H9 (cell line): ENCODE data around the gene USP21. TPM values are rescaled to one million over a fixed set of nuclear protein-coding genes. Genes with fewer than 3 reads are reported as not detected.

Experiments used
- DNase-seq: peaks from one replicate; pipeline ENCODE4 v3.0.0-alpha.2; 2017
- H2AFZ ChIP-seq: one replicate; pipeline ENCODE4 v1.6.1; 2013; ENCODE audit warnings: mild to moderate bottlenecking, low read length, control low read depth, moderate library complexity
- H2AK5ac ChIP-seq: 2 replicates; pipeline ENCODE4 v1.6.1; 2013; ENCODE audit warnings: low read length, control low read depth, mixed read lengths; ENCODE audit not compliant: insufficient read length
- H2BK120ac ChIP-seq: one replicate; pipeline ENCODE4 v1.6.1; 2013; ENCODE audit warnings: low read depth, mild to moderate bottlenecking, low read length, control low read depth, inconsistent platforms; ENCODE audit not compliant: poor library complexity, severe bottlenecking
- H2BK12ac ChIP-seq: 2 replicates; pipeline ENCODE4 v1.6.1; 2013; ENCODE audit warnings: low read length, control low read depth, mixed read lengths, low read depth; ENCODE audit not compliant: insufficient read length
- H2BK15ac ChIP-seq: 2 replicates; pipeline ENCODE4 v1.6.1; 2013; ENCODE audit warnings: low read depth, low read length, control low read depth
- H2BK20ac ChIP-seq: one replicate; pipeline ENCODE4 v1.6.1; 2013; ENCODE audit warnings: low read depth, mild to moderate bottlenecking, low read length, control low read depth, inconsistent platforms; ENCODE audit not compliant: poor library complexity, severe bottlenecking
- H2BK5ac ChIP-seq: 2 replicates; pipeline ENCODE4 v1.6.1; 2013; ENCODE audit warnings: low read length, control low read depth, mixed read lengths; ENCODE audit not compliant: insufficient read length
- H3K14ac ChIP-seq: 2 replicates; pipeline ENCODE4 v1.6.1; 2013; ENCODE audit warnings: low read length, control low read depth; ENCODE audit not compliant: insufficient read depth
- H3K18ac ChIP-seq: 2 replicates; pipeline ENCODE4 v1.6.1; 2013; ENCODE audit warnings: low read depth, mild to moderate bottlenecking, mixed read lengths, low read length, control low read depth; ENCODE audit not compliant: insufficient read length
- H3K23ac ChIP-seq: 2 replicates; pipeline ENCODE4 v1.6.1; 2013; ENCODE audit warnings: low read length, control low read depth, mixed read lengths, low read depth; ENCODE audit not compliant: insufficient read length
- H3K23me2 ChIP-seq: 2 replicates; pipeline ENCODE4 v1.6.1; 2013; ENCODE audit warnings: low read depth, mild to moderate bottlenecking, mixed read lengths, low read length, control low read depth; ENCODE audit not compliant: insufficient read length, poor library complexity, severe bottlenecking
- H3K27ac ChIP-seq: 2 replicates; pipeline ENCODE4 v1.5.1; 2013; ENCODE audit warnings: low read length, control low read depth, mixed read lengths, low read depth; ENCODE audit not compliant: insufficient read length
- H3K27me3 ChIP-seq: 2 replicates; pipeline ENCODE4 v1.6.1; 2013; ENCODE audit warnings: low read length, control low read depth, inconsistent platforms; ENCODE audit not compliant: insufficient read depth
- H3K4ac ChIP-seq: 2 replicates; pipeline ENCODE4 v1.6.1; 2013; ENCODE audit warnings: low read depth, mild to moderate bottlenecking, control low read depth, inconsistent platforms, low read length, moderate library complexity
- H3K4me1 ChIP-seq: 2 replicates; pipeline ENCODE4 v1.6.1; 2013; ENCODE audit warnings: low read length, control low read depth, inconsistent platforms; ENCODE audit not compliant: insufficient read depth
- H3K4me2 ChIP-seq: 2 replicates; pipeline ENCODE4 v1.6.1; 2013; ENCODE audit warnings: low read length, control low read depth, mixed read lengths; ENCODE audit not compliant: insufficient read length, insufficient read depth
- H3K56ac ChIP-seq: 2 replicates; pipeline ENCODE4 v1.6.1; 2013; ENCODE audit warnings: low read depth, mild to moderate bottlenecking, mixed read lengths, low read length, control low read depth; ENCODE audit not compliant: insufficient read length
- H3K79me1 ChIP-seq: 2 replicates; pipeline ENCODE4 v1.6.1; 2013; ENCODE audit warnings: low read depth, mild to moderate bottlenecking, moderate library complexity, low read length, control low read depth, inconsistent platforms; ENCODE audit not compliant: insufficient read depth, poor library complexity, severe bottlenecking
- H3K79me2 ChIP-seq: 2 replicates; pipeline ENCODE4 v1.6.1; 2013; ENCODE audit warnings: low read length, control low read depth, inconsistent platforms; ENCODE audit not compliant: insufficient read depth
- H3K9ac ChIP-seq: 2 replicates; pipeline ENCODE4 v1.6.1; 2013; ENCODE audit warnings: low read length, control low read depth, mixed read lengths; ENCODE audit not compliant: insufficient read length; ENCODE audit errors: extremely low read depth
- H3K9me3 ChIP-seq: one replicate; pipeline ENCODE4 v1.6.1; 2013; ENCODE audit warnings: low read depth, low read length, inconsistent platforms; ENCODE audit not compliant: control insufficient read depth
- H3T11ph ChIP-seq: one replicate; pipeline ENCODE4 v1.6.1; 2013; ENCODE audit warnings: mild to moderate bottlenecking, low read length, control low read depth, inconsistent platforms
- H4K20me1 ChIP-seq: one replicate; pipeline ENCODE4 v1.6.1; 2013; ENCODE audit not compliant: control insufficient read depth, insufficient read length, insufficient read depth
- H4K5ac ChIP-seq: 2 replicates; pipeline ENCODE4 v1.6.1; 2013; ENCODE audit warnings: low read depth, mild to moderate bottlenecking, mixed read lengths, low read length, control low read depth; ENCODE audit not compliant: insufficient read length
- H4K8ac ChIP-seq: replicated peaks from 2 replicates; pipeline ENCODE4 v1.6.1; 2013; ENCODE audit warnings: low read length, control low read depth, mixed read lengths, low read depth; ENCODE audit not compliant: insufficient read length
- H4K91ac ChIP-seq: 2 replicates; pipeline ENCODE4 v1.6.1; 2013; ENCODE audit warnings: low read depth, mild to moderate bottlenecking, moderate library complexity, mixed read lengths, low read length, control low read depth; ENCODE audit not compliant: insufficient read length
- H3K27ac Mint-ChIP-seq, 3 experiments: 2 replicates in 2 of 3; 3 replicates in 1 of 3; pipeline ENCODE4 v1.8.0; 2020 to 2021; ENCODE audit warnings: mixed read lengths in 3 of 3, mild to moderate bottlenecking in 1 of 3, moderate library complexity in 1 of 3
- H3K27me3 Mint-ChIP-seq: 2 replicates; pipeline ENCODE4 v1.8.0; 2021; ENCODE audit warnings: low read depth, mild to moderate bottlenecking, moderate library complexity, mixed read lengths
- H3K36me3 Mint-ChIP-seq, 3 experiments: 2 replicates in 2 of 3; 3 replicates in 1 of 3; pipeline ENCODE4 v1.8.0; 2020 to 2021; ENCODE audit warnings: low read depth in 3 of 3, mixed read lengths in 3 of 3; ENCODE audit not compliant: insufficient read depth in 1 of 3
- H3K4me1 Mint-ChIP-seq, 2 experiments: 2 replicates each; pipeline ENCODE4 v1.8.0; 2020; ENCODE audit warnings: mixed read lengths in 2 of 2
- H3K4me3 Mint-ChIP-seq, 2 experiments: 2 replicates in 1 of 2; 3 replicates in 1 of 2; pipeline ENCODE4 v1.8.0; 2020 to 2021; ENCODE audit warnings: mild to moderate bottlenecking in 2 of 2, mixed read lengths in 2 of 2, moderate library complexity in 1 of 2
- H3K9me3 Mint-ChIP-seq, 2 experiments: 2 replicates in 1 of 2; 3 replicates in 1 of 2; pipeline ENCODE4 v1.8.0; 2020; ENCODE audit warnings: mild to moderate bottlenecking in 2 of 2, mixed read lengths in 2 of 2, moderate library complexity in 1 of 2
- CTCF ChIP-seq: fragments of 200-600 bp; sonication (generic); conservative IDR thresholded peaks from 3 replicates; pipeline ENCODE4 v1.8.0; 2021; ENCODE audit warnings: antibody characterized with exemption, mild to moderate bottlenecking
- WGBS: extraction: QIAGEN DNeasy Blood & Tissue Kit; methylation state at CpG from one replicate; pipeline ENCODE4 v1.1.7; 2013; ENCODE audit warnings: missing lambda C conversion rate, low lambda C conversion rate, mixed read lengths; ENCODE audit not compliant: insufficient read length; ENCODE audit errors: extremely low coverage; 5-methylcytosine and 5-hydroxymethylcytosine counted together
- total RNA-seq: library from RNA; stranded (reverse); gene quantifications from 2 replicates; pipeline ENCODE4 v1.2.1, GENCODE V29; 2021

The USP21 gene
- total RNA-seq, 1 experiment from 2014 or later, result 17.9 TPM

DNA sequence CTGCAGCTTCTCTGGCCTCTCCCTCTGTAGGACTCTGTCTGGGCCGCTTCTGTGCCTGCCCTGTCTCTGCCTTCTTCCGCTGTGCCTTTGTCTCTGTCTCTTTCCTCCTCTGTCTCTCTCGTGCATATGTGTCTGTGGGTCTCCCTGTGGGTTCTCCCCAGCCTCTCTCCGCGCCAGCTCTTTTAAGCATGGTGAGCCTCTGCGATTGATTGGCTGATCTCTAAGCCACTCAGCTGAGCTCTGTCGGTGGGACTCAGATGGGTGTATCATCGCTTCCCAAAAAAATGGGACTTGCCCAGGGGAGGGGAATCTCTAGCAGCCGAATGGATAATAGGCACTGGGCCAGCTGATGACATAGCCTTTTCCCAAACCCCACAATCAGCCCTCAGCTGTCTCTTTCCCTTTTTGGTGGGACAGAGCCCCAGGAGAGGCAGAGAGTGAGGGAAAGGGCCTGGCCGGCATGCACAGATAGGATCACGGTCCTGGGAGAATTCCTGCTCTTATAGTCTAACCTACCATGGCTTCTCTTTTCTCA is 39.7 kb downstream of the USP21 start, which contains the start of gene ADAMTS4:
Gene ADAMTS4 (minus strand): TSS at position 158 of the 535 bp plus-strand sequence. CDS start 427 bp downstream, outside the sequence.
- no peak within 1 kb of the TSS for H3K9ac ChIP-seq

More for the DNA sequence above, 39.7 kb downstream of the USP21 start, which contains the start of gene ADAMTS4:
- Histone ChIP-seq H3K9me3 (no peaks in the 10 kb centered on the region), H3K79me2 (no peaks in the 10 kb centered on the region), H3K4me2 (peak within 1 kb of the TSS; percentile 27), H3K79me1 (no peaks in the 10 kb centered on the region), H2BK120ac (no peak within 1 kb of the TSS), H2BK5ac (no peak within 1 kb of the TSS), H2BK15ac (no peak within 1 kb of the TSS), H3K27me3 (no peaks in the 10 kb centered on the region; the same call in 1 of the 2 replicates), H4K5ac (no peak within 1 kb of the TSS), H2BK12ac (no peak within 1 kb of the TSS), H3K56ac (no peak within 1 kb of the TSS), H3K23me2 (peaks cover 7% of the 10 kb centered on the region), H4K91ac (no peak within 1 kb of the TSS), H4K8ac (no peak within 1 kb of the TSS), H3K4ac (no peak within 1 kb of the TSS), H2BK20ac (no peak within 1 kb of the TSS), H3T11ph (no peak within 1 kb of the TSS), H3K18ac (peak within 1 kb of the TSS; percentile 3), H3K14ac (peak within 1 kb of the TSS; percentile 13; the same call in 1 of the 2 replicates), H3K23ac (no peak within 1 kb of the TSS), H2AFZ (no peak within 1 kb of the TSS), H2AK5ac (no peak within 1 kb of the TSS), H3K27ac (no peak within 1 kb of the TSS), H4K20me1 (no peaks in the 10 kb centered on the region), H3K4me1 (peaks cover 24% of the 10 kb centered on the region)
- no CpG with 5 or more reads among the region's 11 CpGs for WGBS
- Mint-ChIP-seq H3K4me1 (peaks cover 57 to 65% of the 10 kb centered on the region in 2 experiments), H3K36me3 (peaks cover 2 to 18% (median 8%) of the 10 kb centered on the region in 3 experiments; a peak in 6 of 7 replicates), H3K27ac (peak within 1 kb of the TSS; percentile 86 to 99 (median 91)), H3K27me3 (no peaks in the 10 kb centered on the region), H3K9me3 (no peaks in the 10 kb centered on the region; a peak in 1 of 5 replicates), H3K4me3 (peak within 1 kb of the TSS; percentile 59 to 91)
- DNase-seq, result peak; percentile 82
- no peak for TF ChIP-seq CTCF
